PC-3 (cell line): ENCODE results near the gene KRCC1.

Experiments
- EZH2 ChIP-seq: fragments of 300-600 bp; sonication (generic); IDR thresholded peaks from one replicate; pipeline ENCODE4 v1.6.1; 2017; ENCODE audit warnings: antibody characterized with exemption, mild to moderate bottlenecking, low read length; ENCODE audit not compliant: unreplicated experiment
- EZH2phosphoT487 ChIP-seq: fragments of 300-600 bp; sonication (generic); IDR thresholded peaks from 2 replicates; pipeline ENCODE4 v1.6.1; 2018; ENCODE audit warnings: mild to moderate bottlenecking, antibody characterized with exemption, low read length, borderline replicate concordance
- TF ChIP-seq, protein P1 (sequence below): fragments of 300-600 bp; sonication (generic); conservative IDR thresholded peaks from 2 replicates; pipeline ENCODE4 v1.5.1; 2017; ENCODE audit warnings: antibody characterized with exemption, low read depth, mild to moderate bottlenecking, low read length

DNA sequence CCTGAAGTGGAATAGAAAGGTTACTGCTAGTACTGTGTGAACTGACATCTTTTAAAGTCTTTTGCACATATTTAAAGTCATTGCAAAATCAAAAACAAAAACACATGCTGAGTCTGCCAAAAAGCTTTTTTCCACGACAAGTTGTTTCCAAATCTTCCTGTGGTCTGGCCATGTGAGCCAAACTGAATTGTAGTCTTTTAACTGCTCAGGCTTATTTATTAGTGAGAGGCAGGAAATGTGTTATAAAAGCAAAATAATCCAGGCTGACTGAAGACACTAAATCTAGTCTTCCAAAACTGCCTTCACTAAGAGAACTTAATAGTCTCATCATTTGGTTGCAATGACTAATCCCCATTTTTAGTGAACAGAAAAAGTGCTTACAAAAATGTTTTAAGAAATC is 2.3 kb downstream of the KRCC1 start:
- TF ChIP-seq, protein P1, sequence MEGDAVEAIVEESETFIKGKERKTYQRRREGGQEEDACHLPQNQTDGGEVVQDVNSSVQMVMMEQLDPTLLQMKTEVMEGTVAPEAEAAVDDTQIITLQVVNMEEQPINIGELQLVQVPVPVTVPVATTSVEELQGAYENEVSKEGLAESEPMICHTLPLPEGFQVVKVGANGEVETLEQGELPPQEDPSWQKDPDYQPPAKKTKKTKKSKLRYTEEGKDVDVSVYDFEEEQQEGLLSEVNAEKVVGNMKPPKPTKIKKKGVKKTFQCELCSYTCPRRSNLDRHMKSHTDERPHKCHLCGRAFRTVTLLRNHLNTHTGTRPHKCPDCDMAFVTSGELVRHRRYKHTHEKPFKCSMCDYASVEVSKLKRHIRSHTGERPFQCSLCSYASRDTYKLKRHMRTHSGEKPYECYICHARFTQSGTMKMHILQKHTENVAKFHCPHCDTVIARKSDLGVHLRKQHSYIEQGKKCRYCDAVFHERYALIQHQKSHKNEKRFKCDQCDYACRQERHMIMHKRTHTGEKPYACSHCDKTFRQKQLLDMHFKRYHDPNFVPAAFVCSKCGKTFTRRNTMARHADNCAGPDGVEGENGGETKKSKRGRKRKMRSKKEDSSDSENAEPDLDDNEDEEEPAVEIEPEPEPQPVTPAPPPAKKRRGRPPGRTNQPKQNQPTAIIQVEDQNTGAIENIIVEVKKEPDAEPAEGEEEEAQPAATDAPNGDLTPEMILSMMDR = no peak
- TF ChIP-seq EZH2phosphoT487 = no peak
- no peak for TF ChIP-seq EZH2
